MM.1S (cell line): ENCODE data around the gene BRIP1.

Source experiments
- CTCF ChIP-seq: fragments of 300-600 bp; sonication (generic); IDR thresholded peaks from 2 replicates; pipeline ENCODE4 v1.5.1; 2016; ENCODE audit warnings: antibody characterized with exemption, low read length, mixed read lengths
- EZH2 ChIP-seq: fragments of 300-600 bp; sonication (generic); optimal IDR thresholded peaks from 2 replicates; pipeline ENCODE3; 2017; ENCODE audit warnings: low read depth, mild to moderate bottlenecking, antibody characterized with exemption, low read length, mixed read lengths

GRCh38 chr17:61797283-61797682, 66.0 kb downstream of the BRIP1 start:
- TF ChIP-seq CTCF: no peak
- TF ChIP-seq EZH2: no peak
